ENCODE results near the gene PUSL1. TPM values are rescaled to one million over a fixed set of nuclear protein-coding genes. Genes with fewer than 3 reads are reported as not detected.
"Not testable (repeated sequence)": the region's sequence is repeated elsewhere in the genome, so short reads cannot be mapped to it uniquely, and the experiment has no call there.

PUSL1 gene
- total RNA-seq, 1 donor from 2014 or later = 8.4 TPM

GRCh38 chr1:1307261-1307922 is 1.0 kb upstream of the PUSL1 start:
- ATAC-seq (peak; percentile 4), DNase-seq (ENCODE audit: low spot score) (peak; percentile 66)

GRCh38 chr1:1308756-1309250 is 406 bp downstream of the PUSL1 start:
- DNase-seq (ENCODE audit: low spot score) (peak; percentile 66), ATAC-seq (peak; percentile 2)

DNA sequence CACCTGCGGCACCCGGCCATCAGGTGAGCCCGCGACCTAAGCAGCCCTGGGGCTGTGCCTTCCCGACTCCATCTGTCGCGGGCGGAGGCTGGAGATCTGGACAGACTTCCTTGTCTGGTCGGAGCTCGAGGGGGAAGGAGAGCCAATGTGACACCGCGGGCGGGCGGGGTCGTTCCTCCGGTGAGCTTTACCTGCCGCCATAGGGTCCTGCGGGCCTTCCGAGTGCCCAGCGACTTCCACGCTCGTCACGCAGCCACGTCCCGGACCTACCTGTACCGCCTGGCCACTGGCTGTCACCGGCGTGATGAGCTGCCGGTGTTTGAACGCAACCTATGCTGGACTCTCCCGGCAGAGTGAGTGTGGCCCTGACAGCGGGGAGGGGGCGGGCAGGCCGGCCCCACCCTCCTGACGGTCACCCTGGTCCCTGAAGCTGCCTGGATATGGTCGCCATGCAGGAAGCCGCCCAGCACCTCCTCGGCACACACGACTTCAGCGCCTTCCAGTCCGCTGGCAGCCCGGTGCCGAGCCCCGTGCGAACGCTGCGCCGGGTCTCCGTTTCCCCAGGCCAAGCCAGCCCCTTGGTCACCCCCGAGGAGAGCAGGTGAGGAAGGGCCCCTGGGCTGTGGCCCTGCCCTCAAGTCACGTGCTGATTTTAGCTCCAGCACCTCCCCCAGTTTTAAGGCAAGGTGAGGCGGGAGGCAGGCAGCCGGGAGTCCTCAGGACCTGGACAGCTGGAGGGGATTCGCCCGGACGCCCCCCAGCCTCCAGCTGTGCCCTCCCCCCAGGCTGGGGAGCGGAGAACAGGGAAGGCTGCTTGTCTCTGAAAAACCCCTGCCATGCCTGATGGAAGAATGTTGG is 1.1 kb downstream of the PUSL1 start:
- ATAC-seq = no peak
- no peak for DNase-seq (ENCODE audit: low spot score)

- DNase-seq (ENCODE audit: low spot score) (no peak), ATAC-seq (no peak)
Measured at GRCh38 chr1:1310109-1310385, 1.6 kb downstream of the PUSL1 start.

GRCh38 chr1:1310476-1311053 is 2.2 kb downstream of the PUSL1 start:
- ATAC-seq = no peak
- DNase-seq (ENCODE audit: low spot score) = no peak

DNA sequence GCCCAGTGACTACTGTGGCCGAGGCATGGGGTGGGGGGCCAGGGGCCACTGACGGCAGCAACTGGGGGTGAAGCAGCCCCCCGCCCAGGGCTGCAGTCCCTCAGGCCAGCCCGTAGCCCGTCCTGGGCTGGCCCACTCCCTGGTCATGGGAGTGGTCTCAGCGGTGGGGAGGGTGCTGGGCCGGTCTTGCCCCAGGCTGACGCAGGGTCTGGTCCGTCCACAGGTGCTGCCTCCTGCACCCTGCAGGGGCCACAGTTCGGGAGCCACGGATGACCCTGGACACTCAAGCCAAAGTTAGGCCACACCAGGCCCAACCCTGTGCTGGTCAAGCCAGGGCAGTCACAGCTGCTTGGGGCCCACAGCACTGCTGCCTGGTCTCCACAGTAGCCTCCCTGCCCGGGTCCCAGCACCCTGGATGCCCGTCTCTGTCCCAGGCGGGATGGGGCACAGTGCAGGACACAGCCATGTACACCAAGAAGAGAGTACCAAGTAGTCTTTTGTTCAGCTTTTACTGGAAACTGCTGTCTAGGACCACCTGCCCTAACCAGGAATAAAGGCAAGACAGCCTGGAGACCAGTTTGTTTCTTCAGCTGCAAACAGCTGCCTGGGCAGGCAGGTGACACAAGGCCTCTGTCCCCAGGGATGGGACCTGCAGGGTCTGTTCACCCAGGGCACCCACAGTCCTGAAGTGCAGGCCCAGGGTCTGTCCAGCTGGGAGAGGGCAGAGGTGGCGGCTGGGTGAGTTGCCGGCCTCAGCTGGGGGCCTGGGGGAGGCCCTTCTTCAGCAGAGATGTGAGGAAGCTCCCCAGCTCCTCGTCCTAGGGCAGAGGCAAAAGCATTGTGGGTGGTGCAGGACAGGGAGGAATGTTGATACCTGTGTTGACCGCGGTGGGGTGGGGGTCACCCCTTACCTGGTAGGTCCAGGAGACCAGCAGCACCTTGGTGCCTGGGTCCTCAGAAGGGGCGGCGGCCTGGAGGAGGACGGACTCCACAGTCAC is 3.0 kb downstream of the PUSL1 start:
- ATAC-seq (no peak), DNase-seq (ENCODE audit: low spot score) (no peak)

- no peak for ATAC-seq
- DNase-seq (ENCODE audit: low spot score) = no peak
Measured at GRCh38 chr1:1312450-1313314, 4.3 kb downstream of the PUSL1 start.

DNA sequence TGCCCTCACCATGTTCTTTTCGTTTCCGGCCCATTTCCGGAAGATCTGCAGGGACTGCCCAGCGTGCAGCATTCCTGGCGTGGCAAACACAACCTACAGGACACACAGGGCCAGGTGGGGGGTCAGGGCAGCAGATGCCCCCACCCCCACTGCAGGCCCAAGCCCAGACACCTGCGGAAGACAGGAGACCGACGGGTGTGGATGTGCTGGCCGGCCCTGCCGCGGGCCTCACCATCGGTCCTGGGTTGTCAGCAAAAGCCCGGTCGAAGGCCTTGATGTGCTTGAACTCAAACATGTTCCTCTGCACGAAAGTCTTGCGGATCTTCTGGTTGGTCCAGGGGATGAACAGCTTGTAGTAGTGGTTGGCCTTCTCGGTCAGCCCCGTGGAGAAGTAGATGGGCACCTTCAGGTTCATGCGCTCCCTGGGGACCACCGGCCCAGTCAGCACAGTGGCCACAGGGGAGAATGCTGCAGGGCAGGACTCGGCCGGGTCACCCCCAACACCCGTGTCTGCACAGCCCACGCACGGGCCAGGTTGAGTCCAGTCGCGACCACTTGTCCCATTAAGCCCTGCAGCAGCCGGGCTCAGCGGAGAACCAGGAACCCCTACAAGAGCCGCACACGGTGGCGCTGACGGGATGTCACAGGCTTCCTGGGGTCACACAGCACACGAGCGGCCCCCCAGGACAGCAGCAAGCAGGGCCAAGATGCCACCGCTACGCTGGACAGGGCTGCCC is 5.3 kb downstream of the PUSL1 start:
- no peak for DNase-seq (ENCODE audit: low spot score)
- ATAC-seq = no peak

DNA sequence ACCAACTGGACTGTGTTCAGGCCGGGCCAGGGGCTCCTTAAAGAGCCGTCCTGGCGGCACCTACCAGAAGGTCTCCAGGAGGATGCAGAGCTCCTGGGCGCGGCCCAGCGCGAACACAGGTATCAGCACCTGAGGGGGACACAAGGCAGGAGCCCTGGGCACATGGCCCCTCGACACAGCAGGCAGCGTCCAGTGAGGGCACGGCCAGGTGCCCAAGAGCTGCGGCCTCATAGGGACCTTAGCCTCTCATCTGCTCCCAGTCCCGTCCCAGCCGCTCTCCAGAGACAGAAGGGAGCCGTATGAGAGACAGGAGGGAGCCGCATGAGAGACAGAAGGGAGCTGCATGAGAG is 5.8 kb downstream of the PUSL1 start:
- ATAC-seq (no peak), DNase-seq (ENCODE audit: low spot score) (no peak)

DNA sequence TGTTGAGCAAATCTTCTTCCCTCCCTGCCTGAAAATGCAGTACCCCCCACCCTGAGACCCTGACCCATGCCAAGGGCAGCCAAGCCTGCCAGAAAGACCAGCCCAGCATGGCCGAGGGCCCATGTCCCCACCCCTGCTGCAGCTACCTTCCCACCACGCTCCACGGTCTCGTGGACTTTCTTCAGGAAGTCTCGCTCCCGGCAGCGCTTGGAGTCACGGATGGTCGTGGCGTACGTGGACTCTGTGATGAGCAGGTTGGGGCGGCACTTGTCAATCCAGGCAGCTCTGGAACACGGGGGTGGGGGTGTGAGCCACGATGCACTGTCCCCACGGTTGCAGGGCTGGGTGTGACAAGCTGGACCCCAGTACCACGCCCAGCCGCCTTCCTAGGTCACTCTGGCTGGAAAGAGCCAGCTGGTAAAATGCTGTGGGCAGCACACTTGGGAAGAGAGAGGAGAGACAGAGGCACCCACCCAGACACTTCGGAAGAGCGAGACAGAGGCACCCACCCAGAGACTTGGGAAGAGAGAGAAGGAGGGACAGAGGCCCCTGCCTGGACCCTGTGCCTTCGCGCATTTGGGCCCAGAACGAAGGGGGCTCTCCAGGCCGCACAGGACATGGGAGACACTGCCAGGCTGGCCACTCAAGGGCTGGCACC is 6.4 kb downstream of the PUSL1 start:
- DNase-seq (ENCODE audit: low spot score) = no peak
- no peak for ATAC-seq

GRCh38 chr1:1315435-1315954 is 7.1 kb downstream of the PUSL1 start:
- DNase-seq (ENCODE audit: low spot score) (no peak), ATAC-seq (no peak)

GRCh38 chr1:1316199-1316598 is 7.8 kb downstream of the PUSL1 start:
- ATAC-seq; DNase-seq (ENCODE audit: low spot score): not testable (repeated sequence)

- no peak for ATAC-seq
- no peak for DNase-seq (ENCODE audit: low spot score)
Measured at GRCh38 chr1:1317420-1317819, 9.0 kb downstream of the PUSL1 start.

DNA sequence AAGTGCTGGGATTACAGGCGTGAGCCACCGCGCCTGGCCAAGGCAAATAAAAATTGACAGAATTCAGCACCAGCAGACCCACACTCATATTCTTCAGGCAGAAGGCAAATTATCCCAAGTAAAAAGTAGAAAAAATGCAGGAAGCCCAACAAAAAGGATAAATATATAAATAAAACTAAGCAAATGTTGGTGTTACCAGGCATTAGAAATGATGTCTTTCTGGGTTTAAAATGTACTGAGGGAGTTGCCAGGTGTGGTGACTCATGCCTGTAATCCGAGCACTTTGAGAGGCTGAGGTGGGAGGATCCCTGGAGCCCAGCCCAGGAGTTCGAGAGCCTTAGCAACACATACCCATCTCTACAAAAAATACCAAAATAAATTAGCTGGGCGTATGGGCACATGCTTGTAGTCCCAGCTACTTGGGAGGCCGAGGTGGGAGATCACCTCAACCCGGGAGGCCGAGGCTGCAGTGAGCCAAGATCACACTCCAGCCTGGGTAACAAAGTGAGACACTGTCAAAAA is 9.8 kb downstream of the PUSL1 start:
- DNase-seq (ENCODE audit: low spot score) (peak; percentile 76), ATAC-seq (peak; percentile 81)

DNA sequence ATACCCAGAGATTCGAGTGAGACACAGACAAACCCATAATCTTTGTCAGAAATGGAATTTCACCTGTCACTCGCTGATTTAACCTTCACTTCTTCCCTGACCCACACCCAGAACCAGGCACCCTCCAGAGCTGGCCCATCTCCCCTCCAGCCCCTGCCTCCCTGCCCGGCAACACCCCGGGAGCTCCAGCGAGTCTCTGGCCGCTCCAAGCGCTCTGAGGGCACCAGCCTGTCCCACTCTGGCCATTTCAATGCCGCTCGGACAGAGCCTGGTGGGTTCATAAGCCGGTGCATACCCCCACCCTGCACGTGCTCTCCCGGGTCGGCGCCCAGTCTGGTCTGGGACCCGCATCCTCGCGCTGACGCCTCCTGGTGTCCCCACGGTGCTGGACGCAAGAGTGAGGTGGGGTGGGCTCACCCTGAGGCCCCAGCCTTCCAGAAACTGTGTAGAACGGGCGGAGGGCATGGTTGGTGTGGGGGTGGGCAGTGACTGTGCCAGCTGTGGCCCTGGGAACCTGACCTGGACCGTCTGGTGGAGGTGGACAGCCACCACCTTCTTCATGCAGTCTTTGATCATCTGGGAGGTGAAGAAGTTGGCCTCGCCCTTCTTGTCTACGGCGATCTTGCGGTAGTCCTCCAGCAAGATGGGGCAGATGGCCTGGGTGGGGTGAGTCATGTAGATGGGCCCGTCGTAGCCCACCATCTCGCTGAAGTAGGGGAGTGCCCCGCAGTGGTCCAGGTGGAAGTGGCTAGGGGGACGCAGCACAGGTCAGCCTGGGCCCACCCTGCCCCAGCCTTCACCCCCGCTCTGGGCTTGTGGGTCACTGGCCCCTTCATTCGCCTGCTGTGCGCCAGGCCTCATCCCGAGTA is 10.6 kb downstream of the PUSL1 start:
- DNase-seq (ENCODE audit: low spot score) (no peak), ATAC-seq (no peak)

DNA sequence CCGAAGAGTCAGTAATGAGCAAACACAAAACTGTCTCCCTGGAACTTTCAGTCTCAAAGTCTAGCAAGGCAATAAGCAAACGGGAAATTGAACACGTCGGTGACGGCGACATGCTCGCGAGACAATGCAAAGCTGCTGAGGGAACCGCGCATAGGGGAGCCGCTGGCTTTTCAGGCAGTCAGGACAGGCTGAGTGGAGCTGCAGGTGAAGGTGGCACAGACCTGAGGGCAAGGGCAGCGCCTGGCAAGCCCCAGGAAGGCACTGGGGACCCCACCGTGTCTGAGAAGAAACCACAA is 11.2 kb downstream of the PUSL1 start:
- DNase-seq (ENCODE audit: low spot score) (no peak), ATAC-seq (no peak)

DNA sequence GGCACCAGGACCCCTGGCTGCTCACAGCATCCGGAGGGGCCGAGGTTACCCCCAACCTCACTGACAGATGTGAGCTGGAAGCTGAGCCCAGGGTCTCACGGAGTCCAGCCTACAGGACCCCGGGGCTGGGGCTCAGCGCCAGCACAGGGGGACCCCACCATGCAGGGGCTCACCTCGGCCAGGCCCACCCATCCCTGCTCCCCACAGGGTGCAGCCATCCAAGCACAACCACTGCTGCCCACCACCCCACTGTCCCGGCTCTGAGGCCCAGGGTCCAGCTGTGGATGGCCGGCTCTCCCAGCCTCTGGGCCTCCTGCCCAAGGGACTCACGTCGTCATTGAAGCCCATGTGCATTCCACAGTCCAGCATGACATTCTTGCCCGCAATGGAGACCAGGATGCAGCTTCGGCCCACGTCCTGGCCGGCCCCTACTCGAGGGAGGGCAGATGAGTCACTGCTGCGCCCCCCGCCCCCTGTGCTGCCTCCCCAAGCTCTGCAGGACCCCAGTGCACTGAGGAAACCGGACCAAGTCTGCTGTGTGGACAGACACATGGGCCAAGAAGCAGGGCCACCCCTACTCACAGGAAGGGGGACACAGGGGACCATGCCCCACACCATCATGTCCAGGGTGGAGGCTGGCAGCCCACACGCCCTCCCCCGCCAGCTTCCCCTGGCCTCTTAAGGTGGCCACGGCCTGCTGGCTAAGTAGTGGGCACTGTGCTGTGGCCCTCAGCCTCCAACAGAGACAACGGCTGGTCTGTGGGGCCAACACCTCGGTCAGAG is 12.5 kb downstream of the PUSL1 start:
- DNase-seq (ENCODE audit: low spot score) (no peak), ATAC-seq (no peak)

All from left lobe of liver (tissue), 2 donors.